Peyer's patch (tissue), 4 donors: ENCODE results near the gene PDE11A.

Experiments used
- POLR2A ChIP-seq, 2 donors: fragments of 450-650 bp; IDR thresholded peaks; one replicate each; pipeline ENCODE4 v1.5.1; 2017; ENCODE audit warnings: antibody characterized with exemption in 2 of 2, mild to moderate bottlenecking in 2 of 2, moderate library complexity in 2 of 2
- TF ChIP-seq, protein P1 (sequence below), 6 experiments: fragments of 450-650 bp in 4 of 6; fragments of 200-600 bp in 2 of 6; sonication (generic) in 1 of 6; IDR thresholded peaks; one replicate each; pipeline ENCODE4 v1.5.1; 2017 to 2019; ENCODE audit warnings: antibody characterized with exemption in 6 of 6, mild to moderate bottlenecking in 3 of 6, moderate library complexity in 1 of 6

DNA sequence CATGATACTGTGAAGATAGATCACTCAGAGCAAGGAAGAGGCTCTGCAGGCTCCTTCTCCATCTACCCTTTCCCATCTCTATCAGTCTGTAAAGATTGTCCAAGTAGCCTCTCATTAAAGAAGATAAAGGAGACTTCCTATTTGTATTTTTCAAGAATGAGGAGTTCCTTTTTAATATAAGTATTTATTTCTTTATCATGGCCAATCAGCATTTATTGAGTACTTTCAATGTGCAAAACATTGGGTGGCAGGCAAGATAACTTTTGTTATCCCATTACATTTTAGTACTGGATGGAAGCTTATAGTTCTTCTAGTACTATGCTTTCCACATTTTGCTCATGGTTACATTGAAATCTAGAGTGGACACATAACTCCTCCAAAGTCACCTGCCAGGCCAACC, 3.6 kb upstream of the PDE11A start:
- TF ChIP-seq, protein P1, sequence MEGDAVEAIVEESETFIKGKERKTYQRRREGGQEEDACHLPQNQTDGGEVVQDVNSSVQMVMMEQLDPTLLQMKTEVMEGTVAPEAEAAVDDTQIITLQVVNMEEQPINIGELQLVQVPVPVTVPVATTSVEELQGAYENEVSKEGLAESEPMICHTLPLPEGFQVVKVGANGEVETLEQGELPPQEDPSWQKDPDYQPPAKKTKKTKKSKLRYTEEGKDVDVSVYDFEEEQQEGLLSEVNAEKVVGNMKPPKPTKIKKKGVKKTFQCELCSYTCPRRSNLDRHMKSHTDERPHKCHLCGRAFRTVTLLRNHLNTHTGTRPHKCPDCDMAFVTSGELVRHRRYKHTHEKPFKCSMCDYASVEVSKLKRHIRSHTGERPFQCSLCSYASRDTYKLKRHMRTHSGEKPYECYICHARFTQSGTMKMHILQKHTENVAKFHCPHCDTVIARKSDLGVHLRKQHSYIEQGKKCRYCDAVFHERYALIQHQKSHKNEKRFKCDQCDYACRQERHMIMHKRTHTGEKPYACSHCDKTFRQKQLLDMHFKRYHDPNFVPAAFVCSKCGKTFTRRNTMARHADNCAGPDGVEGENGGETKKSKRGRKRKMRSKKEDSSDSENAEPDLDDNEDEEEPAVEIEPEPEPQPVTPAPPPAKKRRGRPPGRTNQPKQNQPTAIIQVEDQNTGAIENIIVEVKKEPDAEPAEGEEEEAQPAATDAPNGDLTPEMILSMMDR (IDR thresholded peaks at IDR 0.05): no peak
- TF ChIP-seq POLR2A (IDR thresholded peaks at IDR 0.05): no peak
